Measurements from ENCODE around the gene C9. TPM values are rescaled to one million over a fixed set of nuclear protein-coding genes. Genes with fewer than 3 reads are reported as not detected.
"Not testable (repeated sequence)": the region's sequence is repeated elsewhere in the genome, so short reads cannot be mapped to it uniquely, and the experiment has no call there.

C9 gene
- total and polyA plus RNA-seq, 11 donors: 0.04 to 0.29 TPM; not detected in 9

GRCh38 chr5:39283231-39283818, 81.0 kb downstream of the C9 start:
- DNase-seq (peak in 2 of 5 donors; percentile 26 to 29), ATAC-seq (peak; percentile 47 to 90 (median 82))
- 13 to 26% (median 21%) methylated on average over 3 of the region's 3 CpGs for WGBS, 4 donors
- no peaks in the 10 kb centered on the region for H3K36me3 ChIP-seq
- peaks cover 0 to 6% (median 0%) of the 10 kb centered on the region in 12 donors for H3K4me1 ChIP-seq
- TF ChIP-seq CTCF (IDR thresholded peaks at IDR 0.05) (peak; percentile 38 to 70 (median 58)), POLR2A (IDR thresholded peaks at IDR 0.05) (no peak)
- intact Hi-C loops (cut with DNase I): loop anchor here in 9 of 10 donors (2.0 to 10.0 kb wide), 4 partner anchors 65 to 289 kb away; partner anchors contain the start of gene FYB1 (in 4 of the 9)
- no peak overlapping the region for H3K27ac ChIP-seq
- no peak overlapping the region for H3K4me3 ChIP-seq
- H3K9me3 ChIP-seq: peaks cover 0 to 5% (median 0%) of the 10 kb centered on the region in 12 donors
- no peaks in the 10 kb centered on the region for H3K27me3 ChIP-seq

GRCh38 chr5:39282561-39282960, 81.7 kb downstream of the C9 start:
- DNase-seq: no peak
- no peak overlapping the region for H3K4me3 ChIP-seq
- H3K9me3 ChIP-seq: peaks cover 0 to 5% (median 0%) of the 10 kb centered on the region in 12 donors
- WGBS, 4 donors: 85 to 100% (median 91%) methylated on average over 1 of the region's 1 CpG
- no peak overlapping the region for H3K27ac ChIP-seq
- TF ChIP-seq POLR2A (IDR thresholded peaks at IDR 0.05): no peak
- TF ChIP-seq CTCF (IDR thresholded peaks at IDR 0.05): no peak
- H3K36me3 ChIP-seq: no peaks in the 10 kb centered on the region
- H3K27me3 ChIP-seq: no peaks in the 10 kb centered on the region
- intact Hi-C loops (cut with DNase I): loop anchor here in 9 of 10 donors (2.0 to 10.0 kb wide), 4 partner anchors 64 to 288 kb away; partner anchors contain the start of gene FYB1 (in 4 of the 9)
- ATAC-seq: no peak
- peaks cover 0 to 6% (median 0%) of the 10 kb centered on the region in 12 donors for H3K4me1 ChIP-seq

- Histone ChIP-seq H3K4me1 (peaks cover 0 to 35% (median 0%) of the 10 kb centered on the region in 12 donors), H3K27ac (peak overlapping the region in 1 of 12 donors; percentile 93)
- intact Hi-C loops (cut with DNase I); H3K9me3 ChIP-seq; H3K36me3 ChIP-seq; H3K4me3 ChIP-seq; H3K27me3 ChIP-seq; DNase-seq; ATAC-seq: not testable (repeated sequence)
- 79 to 92% (median 90%) methylated on average over 4 of the region's 4 CpGs for WGBS, 4 donors
Observed at GRCh38 chr5:39275865-39276264, 88.4 kb downstream of the C9 start.

- no peak for TF ChIP-seq POLR2A (IDR thresholded peaks at IDR 0.05)
- no peak for TF ChIP-seq CTCF (IDR thresholded peaks at IDR 0.05)
- peak overlapping the region in 10 of 12 donors; percentile 15 to 93 (median 51) for H3K27ac ChIP-seq
- peak in 3 of 4 donors; percentile 42 to 71 (median 45) for ATAC-seq
- DNase-seq: no peak
- peaks cover 0 to 6% (median 0%) of the 10 kb centered on the region in 12 donors for H3K9me3 ChIP-seq
- H3K4me3 ChIP-seq: peak overlapping the region in 9 of 12 donors; percentile 8 to 51 (median 26)
- 40 to 50% (median 47%) methylated on average over 2 of the region's 2 CpGs for WGBS, 4 donors
- peaks cover 0 to 40% (median 0%) of the 10 kb centered on the region in 12 donors for H3K4me1 ChIP-seq
- H3K36me3 ChIP-seq: no peaks in the 10 kb centered on the region
- intact Hi-C loops (cut with DNase I): no loop called here
- H3K27me3 ChIP-seq: no peaks in the 10 kb centered on the region
Observed at GRCh38 chr5:39274398-39275085, 89.8 kb downstream of the C9 start.

Measured in heart left ventricle (tissue), 16 donors.